HG03139 (cell line): ENCODE data around the gene OR52K1.
A peak's percentile ranks its signal among the peaks of the same experiment; 100 is the strongest.

ENCODE experiments used
- ATAC-seq: cut with Tn5 transposase; IDR thresholded peaks from one replicate; pipeline ENCODE4 v1.9.1; 2021; ENCODE audit not compliant: unreplicated experiment

Gene OR52K1

GRCh38 chr11:4482445-4482844, at the start of gene OR52K1:
OR52K1 (plus strand) TSS chr11:4482646; CDS start chr11:4488901, 6,255 bp downstream.
- ATAC-seq: no peak

- ATAC-seq: no peak
Measured at GRCh38 chr11:4433856-4434255, 48.6 kb upstream of the OR52K1 start.

- ATAC-seq: no peak
Measured at GRCh38 chr11:4436411-4436810, 46.0 kb upstream of the OR52K1 start.

DNA sequence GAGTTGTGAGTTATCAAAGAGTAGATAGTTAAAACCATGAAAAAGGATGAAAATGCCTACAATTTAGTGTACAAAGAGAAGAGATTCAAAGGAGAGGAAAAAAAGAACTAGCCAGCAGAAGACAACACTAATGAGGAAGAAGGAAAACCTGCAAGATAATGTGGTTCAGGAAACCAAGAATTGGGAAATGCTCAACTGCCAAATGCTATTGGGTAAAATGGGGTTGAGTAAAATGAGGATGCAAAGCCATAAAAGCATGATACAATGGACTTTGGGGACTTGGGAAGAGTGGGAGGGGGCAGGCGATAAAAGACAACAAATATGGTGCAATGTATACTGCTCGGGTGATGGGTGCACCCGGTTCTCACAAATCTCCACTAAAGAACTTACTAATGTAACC, 40.9 kb upstream of the OR52K1 start:
- ATAC-seq: no peak

DNA sequence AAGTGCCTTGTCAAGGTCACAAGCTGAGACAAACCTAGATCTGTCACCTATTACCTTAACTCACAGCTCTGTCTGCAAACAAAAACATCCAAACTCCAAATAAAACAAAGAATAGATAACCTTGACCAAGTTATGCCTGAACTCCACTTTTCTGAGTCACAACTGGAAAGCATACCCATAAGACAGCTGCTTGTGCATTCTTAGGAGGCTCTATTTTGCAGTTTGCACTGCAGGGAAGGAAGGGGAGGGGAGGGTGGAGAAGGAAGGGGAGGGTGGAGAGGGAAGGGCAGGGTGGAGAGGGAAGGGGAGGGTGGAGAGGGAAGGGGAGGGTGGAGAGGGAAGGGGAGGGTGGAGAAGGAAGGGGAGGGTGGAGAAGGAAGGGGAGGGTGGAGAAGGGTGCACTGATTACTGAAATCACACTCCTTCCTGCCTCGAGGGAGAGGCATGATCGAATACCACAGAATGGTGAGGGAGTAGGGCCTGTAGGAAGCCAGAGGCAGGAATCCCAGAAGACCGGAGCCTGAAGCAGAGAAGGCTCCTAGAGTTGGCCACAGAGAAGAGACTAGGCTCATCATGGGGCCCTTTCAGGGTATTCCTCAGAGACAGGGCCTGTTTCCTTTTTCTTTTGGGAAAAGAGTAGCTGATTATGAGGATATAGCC, 39.1 kb upstream of the OR52K1 start:
- ATAC-seq: no peak

GRCh38 chr11:4448995-4449394, 33.5 kb upstream of the OR52K1 start, which contains the start of gene OR52K2:
OR52K2 (plus strand) TSS chr11:4449295; CDS start chr11:4449340, 45 bp downstream.
- ATAC-seq: no peak

DNA sequence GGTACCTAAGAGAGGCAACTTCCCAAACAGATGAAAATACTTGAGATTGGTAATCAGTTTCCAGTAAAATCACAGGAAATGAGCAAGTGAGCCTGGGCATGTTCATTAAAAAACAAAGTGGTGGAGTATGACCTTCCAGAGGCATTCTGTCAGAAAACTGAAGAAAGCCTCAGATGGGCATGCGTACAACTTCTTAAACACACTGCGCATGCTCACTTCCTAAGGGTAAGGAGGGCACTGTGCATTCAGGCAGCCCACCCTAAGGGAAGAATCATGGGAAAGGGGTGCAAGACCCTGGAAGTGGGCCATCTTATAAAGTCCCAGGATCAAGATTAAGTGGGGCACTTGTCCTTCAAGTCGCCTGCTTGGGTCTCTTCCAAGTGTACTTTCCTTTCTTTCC, 29.3 kb upstream of the OR52K1 start:
- ATAC-seq: no peak

DNA sequence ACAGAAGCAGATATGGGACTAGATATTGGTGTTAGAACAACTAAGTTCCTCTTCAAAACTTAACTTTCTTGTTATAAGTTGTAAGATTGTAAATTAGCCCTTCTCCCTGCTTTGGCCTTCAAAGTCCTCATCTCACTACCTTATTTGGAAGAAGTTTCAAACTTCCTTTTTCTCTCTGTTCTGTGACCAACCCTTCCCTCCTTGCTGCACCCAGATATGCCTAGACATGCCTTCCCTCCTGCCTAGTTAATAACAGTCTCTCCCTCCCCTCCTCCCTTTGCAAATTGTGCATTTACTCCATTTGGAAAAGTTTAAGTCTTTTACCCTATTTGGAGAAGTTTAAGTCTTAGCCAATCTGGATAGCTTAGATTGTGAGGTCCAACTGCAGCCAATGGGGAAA, 28.4 kb upstream of the OR52K1 start:
- ATAC-seq: no peak

DNA sequence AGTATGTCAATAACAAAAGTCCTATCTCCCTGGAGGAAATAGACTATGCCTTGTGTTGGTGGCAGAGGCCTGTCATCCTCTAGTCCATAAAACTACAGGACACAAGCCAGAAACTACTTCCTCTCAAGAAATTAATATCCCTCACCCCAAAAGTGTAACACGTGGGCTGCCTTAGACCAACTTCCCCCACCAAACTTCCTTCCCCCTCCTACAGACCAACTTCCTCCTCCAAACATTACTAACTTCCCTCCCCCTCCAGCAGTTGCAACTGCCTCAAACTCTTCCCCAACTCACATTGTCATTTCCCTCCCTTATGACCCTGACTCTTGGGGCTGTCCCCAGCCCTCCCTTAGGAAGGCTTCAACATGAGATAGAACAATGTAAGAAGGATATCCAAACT, 27.0 kb upstream of the OR52K1 start:
- ATAC-seq: no peak

GRCh38 chr11:4459500-4459899, 22.9 kb upstream of the OR52K1 start:
- ATAC-seq: peak; percentile 60

DNA sequence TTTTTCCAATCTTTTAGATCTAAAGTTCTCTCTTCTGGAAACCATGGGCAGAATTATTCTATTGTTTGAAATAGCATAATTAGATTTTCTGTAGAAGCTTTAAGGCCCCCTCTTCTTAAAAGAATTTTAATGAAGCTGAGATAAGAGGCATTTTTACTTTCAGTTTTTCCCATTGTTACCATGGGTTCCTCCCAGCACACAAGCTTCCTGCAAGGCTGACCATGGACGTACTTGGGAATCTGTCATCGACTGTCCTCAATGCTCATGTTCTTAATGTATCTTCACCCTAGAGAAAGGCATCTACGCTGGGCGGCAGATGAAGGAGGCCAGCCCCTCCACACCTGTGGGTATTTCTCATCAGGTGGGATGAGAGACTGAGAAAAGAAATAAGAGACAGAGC, 22.3 kb upstream of the OR52K1 start:
- ATAC-seq: no peak

DNA sequence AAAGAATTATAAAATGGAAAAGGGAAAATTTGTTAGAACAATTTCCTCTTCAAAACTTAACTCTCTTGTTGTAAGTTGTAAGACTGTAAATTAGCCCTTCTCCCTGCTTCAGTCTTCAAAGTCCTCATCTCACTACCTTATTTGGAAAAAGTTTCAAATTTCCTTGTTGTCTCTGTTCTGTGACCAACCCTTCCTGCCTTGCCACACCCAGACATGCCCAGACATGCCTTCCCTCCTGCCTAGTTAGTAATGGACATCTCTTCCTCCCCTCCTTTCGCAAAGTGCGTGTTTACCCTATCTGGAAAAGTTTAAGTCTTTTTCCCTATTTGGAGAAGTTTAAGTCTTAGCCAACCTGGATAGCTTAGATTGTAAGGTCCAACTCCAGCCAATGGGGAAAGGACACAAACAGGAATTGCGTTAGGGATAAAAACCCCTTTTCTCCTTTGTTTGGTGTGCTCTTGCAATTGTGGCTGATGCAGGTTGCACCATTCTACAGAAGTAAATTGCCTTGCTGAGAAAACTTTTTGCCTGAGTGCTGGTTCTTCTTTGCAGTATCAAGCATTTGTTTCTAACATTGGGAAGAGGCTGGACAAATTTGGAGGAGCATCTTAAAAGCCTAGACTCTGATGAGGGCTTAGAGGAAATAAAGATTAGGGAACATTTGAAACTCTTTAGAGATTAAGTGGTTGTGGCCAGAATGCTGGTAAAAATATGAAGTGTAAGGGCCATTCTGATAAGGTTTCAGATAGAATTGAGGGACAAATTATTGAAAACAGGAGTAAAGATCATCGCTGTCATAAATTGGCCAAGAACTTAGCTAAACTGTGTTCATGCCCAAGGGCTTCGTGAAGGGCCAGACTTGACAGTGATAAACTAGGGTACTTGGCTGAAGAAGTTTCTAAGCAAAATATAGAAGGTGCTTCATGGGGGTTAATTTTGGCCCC, 18.0 kb upstream of the OR52K1 start:
- ATAC-seq: no peak

- ATAC-seq: no peak
Measured at GRCh38 chr11:4465407-4465806, 17.0 kb upstream of the OR52K1 start.

DNA sequence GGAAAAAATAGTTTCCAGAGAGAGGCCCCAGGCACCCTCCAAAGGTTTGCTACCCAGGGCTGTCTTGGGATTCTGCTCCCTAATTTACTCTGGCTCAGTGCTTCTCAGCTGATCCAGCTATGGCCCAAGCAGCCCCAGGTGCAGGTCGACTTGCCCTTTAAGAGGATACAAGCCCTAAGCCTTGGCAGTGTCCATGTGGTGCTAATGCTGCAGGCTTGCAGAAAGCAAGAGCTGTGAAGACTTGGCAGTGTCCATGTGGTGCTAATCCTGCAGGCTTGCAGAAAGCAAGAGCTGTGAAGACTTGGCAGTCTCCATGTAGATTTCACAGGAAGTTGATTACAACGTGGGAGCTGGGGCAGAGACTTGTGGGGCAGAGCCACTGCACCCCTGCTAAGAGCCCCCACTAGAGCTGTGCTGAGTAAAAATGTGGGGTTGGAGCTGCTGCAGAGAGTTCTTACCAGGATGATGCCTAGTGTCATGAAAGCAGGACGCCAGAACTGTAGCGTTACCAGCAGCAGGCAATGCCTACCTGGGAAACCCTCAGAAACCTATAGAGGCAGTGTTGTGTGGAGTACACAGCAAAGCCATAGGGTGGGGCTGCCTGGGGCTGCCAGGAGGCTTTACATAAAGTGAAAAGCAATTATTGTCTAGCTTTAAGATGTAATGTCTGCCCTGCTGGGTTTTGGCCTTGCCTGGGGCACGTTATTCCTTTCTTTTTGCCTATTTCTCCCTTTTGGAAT, 16.1 kb upstream of the OR52K1 start:
- no peak for ATAC-seq

DNA sequence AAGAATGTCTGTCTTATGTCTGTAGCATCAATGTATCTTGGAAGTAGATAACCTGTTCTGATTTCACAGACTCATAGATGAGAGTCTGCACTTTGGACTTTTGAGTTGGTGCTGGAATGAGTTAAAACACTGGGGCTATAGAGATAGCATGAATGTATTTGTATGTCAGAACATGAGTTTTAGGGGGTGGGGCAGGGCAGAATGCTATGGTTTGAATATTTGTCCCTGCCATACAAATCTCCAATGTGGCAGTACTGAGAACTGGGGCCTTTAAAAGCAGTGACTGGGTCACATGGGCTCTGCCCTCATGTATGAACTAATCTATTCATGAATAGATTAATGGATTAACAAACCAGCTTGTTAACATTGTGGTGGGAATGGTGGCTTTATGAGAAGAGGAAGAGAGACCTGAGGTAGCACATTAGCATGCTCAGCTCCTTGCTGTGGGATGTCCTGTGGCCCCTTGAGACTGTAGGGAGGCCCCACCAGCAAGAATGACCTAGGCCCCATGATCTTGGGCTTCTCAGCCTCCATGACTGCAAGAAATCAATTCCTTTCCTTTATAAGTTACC, 15.5 kb upstream of the OR52K1 start:
- ATAC-seq: no peak

GRCh38 chr11:4467811-4468606, 14.4 kb upstream of the OR52K1 start:
- no peak for ATAC-seq

GRCh38 chr11:4479644-4480043, 2.8 kb upstream of the OR52K1 start:
- no peak for ATAC-seq

DNA sequence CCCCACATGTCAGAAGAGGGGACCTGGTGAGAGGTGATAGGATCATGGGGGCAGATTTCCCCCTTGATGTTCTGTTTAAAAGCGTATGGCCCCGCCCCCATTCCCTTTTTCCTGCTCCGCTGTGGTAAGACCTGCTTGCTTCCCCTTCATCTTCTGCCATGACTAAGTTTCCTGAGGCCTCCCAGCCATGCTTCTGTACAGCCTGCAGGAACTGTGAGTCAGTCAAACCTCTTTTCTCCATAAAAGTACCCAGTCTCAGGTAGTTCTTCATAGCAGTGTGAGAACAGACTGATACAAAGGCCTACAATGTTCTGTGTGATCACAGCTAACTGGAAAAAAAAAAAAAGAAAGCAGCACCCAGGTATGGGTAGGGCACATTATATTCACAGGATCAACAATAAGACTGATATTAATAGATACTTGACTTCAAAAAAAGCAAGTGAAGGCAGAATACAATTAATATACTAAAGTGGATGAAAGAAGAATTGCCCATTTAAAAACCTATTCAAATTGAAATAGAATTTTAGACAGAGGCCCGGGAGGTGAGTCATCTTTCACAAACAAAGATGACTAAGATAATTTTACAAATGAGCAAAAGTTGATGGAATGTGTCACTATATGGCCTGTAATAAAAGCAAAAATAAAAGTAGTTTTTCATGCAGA, 1.7 kb upstream of the OR52K1 start:
- no peak for ATAC-seq

DNA sequence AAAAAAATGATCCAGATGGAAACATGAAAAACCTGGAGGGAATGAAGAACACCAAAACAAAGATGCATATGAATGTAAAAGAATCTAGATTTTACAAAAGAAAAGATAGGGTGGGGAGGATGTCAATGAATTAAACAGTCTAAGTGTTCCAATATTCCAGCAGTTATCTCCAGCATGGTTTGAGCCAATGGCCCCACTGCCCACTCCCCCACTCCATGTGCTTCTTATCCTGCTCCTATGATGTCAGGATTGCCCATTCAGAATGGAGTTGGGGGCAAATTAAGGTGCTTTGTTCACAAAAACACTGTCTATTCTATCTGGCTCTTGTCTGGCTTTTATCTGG, 1.2 kb upstream of the OR52K1 start:
- no peak for ATAC-seq

DNA sequence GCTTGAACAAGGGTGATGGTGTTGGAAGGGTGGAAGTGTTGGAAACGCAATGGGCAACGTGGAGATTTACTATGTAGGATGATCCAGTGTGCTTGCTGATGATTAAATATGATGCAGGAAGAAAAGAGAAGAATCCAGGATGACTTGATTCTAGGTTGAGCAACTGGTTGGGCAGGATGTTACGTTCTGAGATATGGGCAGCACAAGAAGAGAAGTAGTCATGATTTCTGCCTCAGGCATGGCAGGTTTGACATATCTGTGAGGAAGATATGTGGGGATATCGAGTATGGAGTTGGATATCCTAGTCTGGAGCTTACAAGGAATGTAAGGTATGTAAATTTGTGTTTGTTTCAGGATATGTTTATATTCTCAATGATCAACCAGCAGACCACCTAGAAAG, 1.9 kb downstream of the OR52K1 start:
- no peak for ATAC-seq
